H1 (cell line): Measurements from ENCODE around the gene SLC6A7.

Experiments used
- CTCF ChIP-seq, 3 experiments: IDR thresholded peaks; 1 replicate in 2 of 3; 2 replicates in 1 of 3; pipeline versions ENCODE4 v1.5.1 to v1.6.1; 2011; ENCODE audit warnings: low read length in 3 of 3, mild to moderate bottlenecking in 3 of 3, inconsistent platforms in 2 of 3, low read depth in 1 of 3, moderate library complexity in 1 of 3; ENCODE audit not compliant: insufficient read depth in 1 of 3; ENCODE audit errors: control extremely low read depth in 1 of 3
- NRF1 ChIP-seq: IDR thresholded peaks from 2 replicates; pipeline ENCODE4 v1.6.1; 2011; ENCODE audit warnings: mild to moderate bottlenecking, low read depth, low read length, improper control_type of control experiment

- TF ChIP-seq CTCF (IDR thresholded peaks at IDR 0.05; ENCODE audit: control extremely low read depth in 1 of 3, insufficient read depth in 1 of 3, low read depth in 1 of 3, low read length in 3 of 3), result no peak
- TF ChIP-seq NRF1, result no peak
These were observed 37.9 kb downstream of the SLC6A7 start for GRCh38 chr5:150227606-150228273.
